ENCODE data around the gene CSRP2. TPM values are rescaled to one million over a fixed set of nuclear protein-coding genes. Genes with fewer than 3 reads are reported as not detected.

CSRP2 gene
- total RNA-seq, 1 experiment from 2014 or later, result 158 TPM

GRCh38 chr12:76847260-76847659 is 31.6 kb downstream of the CSRP2 start:
- Mint-ChIP-seq H3K4me3 (no peak overlapping the region), H3K27me3 (ENCODE audit: low read depth) (no peaks in the 10 kb centered on the region), H3K36me3 (ENCODE audit: insufficient read depth in 1 of 3, low read depth in 3 of 3) (peaks cover 0 to 34% (median 20%) of the 10 kb centered on the region in 3 experiments; a peak in 5 of 7 replicates), H3K9me3 (no peaks in the 10 kb centered on the region), H3K27ac (no peak overlapping the region), H3K4me1 (no peaks in the 10 kb centered on the region)
- H3K27me3 ChIP-seq (ENCODE audit: insufficient read depth, low read length), result no peaks in the 10 kb centered on the region
- no peaks in the 10 kb centered on the region for H3K9me3 ChIP-seq (ENCODE audit: control insufficient read depth, low read depth, low read length)
- H3K79me1 ChIP-seq (ENCODE audit: insufficient read depth, low read depth, low read length, poor library complexity, severe bottlenecking), result no peaks in the 10 kb centered on the region
- DNase-seq, result no peak
- no peak overlapping the region for H2BK15ac ChIP-seq (ENCODE audit: low read depth, low read length)
- H3T11ph ChIP-seq (ENCODE audit: low read length), result no peak overlapping the region
- H2BK12ac ChIP-seq (ENCODE audit: insufficient read length, low read depth, low read length), result no peak overlapping the region
- H3K9ac ChIP-seq (ENCODE audit: extremely low read depth, insufficient read length, low read length), result no peak overlapping the region
- H3K4me2 ChIP-seq (ENCODE audit: insufficient read depth, insufficient read length, low read length), result no peak overlapping the region
- H3K18ac ChIP-seq (ENCODE audit: insufficient read length, low read depth, low read length), result no peak overlapping the region
- H4K91ac ChIP-seq (ENCODE audit: insufficient read length, low read depth, low read length), result no peak overlapping the region
- H2BK5ac ChIP-seq (ENCODE audit: insufficient read length, low read length), result no peak overlapping the region
- no peak overlapping the region for H3K14ac ChIP-seq (ENCODE audit: insufficient read depth, low read length)
- no peaks in the 10 kb centered on the region for H3K23me2 ChIP-seq (ENCODE audit: insufficient read length, low read depth, low read length, poor library complexity, severe bottlenecking)
- no peaks in the 10 kb centered on the region for H4K20me1 ChIP-seq (ENCODE audit: control insufficient read depth, insufficient read depth, insufficient read length)
- H3K4ac ChIP-seq (ENCODE audit: low read depth, low read length), result no peak overlapping the region
- H4K5ac ChIP-seq (ENCODE audit: insufficient read length, low read depth, low read length), result no peak overlapping the region
- H3K56ac ChIP-seq (ENCODE audit: insufficient read length, low read depth, low read length), result no peak overlapping the region
- no peak overlapping the region for H2AK5ac ChIP-seq (ENCODE audit: insufficient read length, low read length)
- H3K27ac ChIP-seq (ENCODE audit: insufficient read length, low read depth, low read length), result no peak overlapping the region
- no peak overlapping the region for H2BK20ac ChIP-seq (ENCODE audit: low read depth, low read length, poor library complexity, severe bottlenecking)
- TF ChIP-seq CTCF (conservative IDR thresholded peaks at IDR 0.05), result no peak
- no peak overlapping the region for H3K23ac ChIP-seq (ENCODE audit: insufficient read length, low read depth, low read length)
- H2BK120ac ChIP-seq (ENCODE audit: low read depth, low read length, poor library complexity, severe bottlenecking), result no peak overlapping the region
- no CpG with 5 or more reads among the region's 2 CpGs for WGBS (ENCODE audit: extremely low coverage, insufficient read length, low lambda C conversion rate)
- H2AFZ ChIP-seq (ENCODE audit: low read length), result no peak overlapping the region
- H3K4me1 ChIP-seq (ENCODE audit: insufficient read depth, low read length), result no peaks in the 10 kb centered on the region
- no peaks in the 10 kb centered on the region for H3K79me2 ChIP-seq (ENCODE audit: insufficient read depth, low read length)
- H4K8ac ChIP-seq (replicated peaks; ENCODE audit: insufficient read length, low read depth, low read length), result no peak overlapping the region

Data from H9 (cell line).